ENCODE data around the gene AK4.

DNA sequence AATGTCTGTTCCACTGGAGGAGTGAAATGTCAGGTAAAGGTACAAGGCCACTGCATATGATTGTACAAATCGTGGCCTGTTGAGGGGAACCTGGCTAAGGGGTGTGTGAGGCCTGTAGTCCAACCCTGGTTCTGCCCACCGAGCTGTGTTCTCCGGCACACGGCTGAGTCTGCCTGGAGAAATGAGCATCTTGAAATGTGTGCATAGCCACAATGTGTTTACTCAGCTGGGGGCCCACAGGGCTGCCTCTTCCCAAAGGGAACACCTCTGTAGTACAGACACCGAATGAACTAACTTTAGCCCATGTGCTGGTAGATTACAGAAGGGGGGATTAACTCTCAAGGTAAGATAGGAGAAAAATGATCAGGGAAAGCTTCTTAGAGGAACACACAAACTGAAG is 30.2 kb downstream of the AK4 start:
- no peak for TF ChIP-seq EZH2 (IDR thresholded peaks at IDR 0.05; ENCODE audit: low read depth)
- TF ChIP-seq, protein P1, sequence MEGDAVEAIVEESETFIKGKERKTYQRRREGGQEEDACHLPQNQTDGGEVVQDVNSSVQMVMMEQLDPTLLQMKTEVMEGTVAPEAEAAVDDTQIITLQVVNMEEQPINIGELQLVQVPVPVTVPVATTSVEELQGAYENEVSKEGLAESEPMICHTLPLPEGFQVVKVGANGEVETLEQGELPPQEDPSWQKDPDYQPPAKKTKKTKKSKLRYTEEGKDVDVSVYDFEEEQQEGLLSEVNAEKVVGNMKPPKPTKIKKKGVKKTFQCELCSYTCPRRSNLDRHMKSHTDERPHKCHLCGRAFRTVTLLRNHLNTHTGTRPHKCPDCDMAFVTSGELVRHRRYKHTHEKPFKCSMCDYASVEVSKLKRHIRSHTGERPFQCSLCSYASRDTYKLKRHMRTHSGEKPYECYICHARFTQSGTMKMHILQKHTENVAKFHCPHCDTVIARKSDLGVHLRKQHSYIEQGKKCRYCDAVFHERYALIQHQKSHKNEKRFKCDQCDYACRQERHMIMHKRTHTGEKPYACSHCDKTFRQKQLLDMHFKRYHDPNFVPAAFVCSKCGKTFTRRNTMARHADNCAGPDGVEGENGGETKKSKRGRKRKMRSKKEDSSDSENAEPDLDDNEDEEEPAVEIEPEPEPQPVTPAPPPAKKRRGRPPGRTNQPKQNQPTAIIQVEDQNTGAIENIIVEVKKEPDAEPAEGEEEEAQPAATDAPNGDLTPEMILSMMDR (conservative IDR thresholded peaks at IDR 0.05): no peak

Measured in PC-9 (cell line).